GM21381 (cell line): ENCODE results near the gene LMLN.
"Not testable (repeated sequence)": the region's sequence is repeated elsewhere in the genome, so short reads cannot be mapped to it uniquely, and the experiment has no call there.

Source experiments
- ATAC-seq: cut with Tn5 transposase; IDR thresholded peaks from one replicate; pipeline ENCODE4 v1.9.1; 2021; ENCODE audit warnings: mild to moderate bottlenecking, moderate library complexity; ENCODE audit not compliant: unreplicated experiment

The LMLN gene

DNA sequence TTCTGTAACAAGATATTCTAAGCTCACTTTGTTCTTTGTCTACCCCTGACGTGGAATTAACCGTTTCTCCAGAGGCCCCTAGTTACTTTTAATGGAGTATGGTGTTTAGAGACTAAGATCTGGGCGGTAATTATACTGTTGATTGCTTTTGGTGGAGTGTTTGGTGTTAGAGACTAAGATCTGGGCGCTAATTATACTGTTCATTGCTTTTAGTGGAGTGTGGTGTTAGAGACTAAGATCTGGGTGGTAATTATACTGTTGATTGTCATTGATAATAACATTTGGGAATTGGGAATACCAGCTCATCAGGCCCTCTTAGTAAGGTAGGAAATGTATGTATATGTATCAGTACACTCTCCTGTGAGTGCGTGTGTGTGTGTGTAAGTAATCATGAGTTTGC lies 66.6 kb downstream of the LMLN start:
- ATAC-seq, result no peak

- ATAC-seq, result no peak
These were observed 67.2 kb downstream of the LMLN start for GRCh38 chr3:198027045-198027798.

GRCh38 chr3:198027799-198028390 lies 67.9 kb downstream of the LMLN start:
- no peak for ATAC-seq

DNA sequence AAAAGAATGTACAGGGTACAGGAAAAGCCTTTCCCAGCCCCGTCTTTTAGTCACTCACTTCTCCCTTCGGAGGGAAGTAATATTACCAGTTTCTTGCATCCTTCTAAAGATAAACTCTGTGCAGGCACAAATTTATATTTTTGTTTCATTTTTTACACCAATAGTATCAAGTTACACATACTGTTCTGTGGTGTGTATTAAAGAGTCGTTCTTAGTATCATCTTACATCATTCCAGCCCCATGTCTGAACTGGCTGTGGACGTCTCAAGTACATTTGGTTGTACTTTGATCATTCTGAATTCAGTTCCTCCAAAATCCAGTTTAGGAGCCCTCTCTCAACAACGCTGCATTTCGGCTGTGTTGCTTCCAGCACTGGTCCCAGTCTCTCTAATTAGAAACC lies 68.7 kb downstream of the LMLN start:
- ATAC-seq, result no peak

DNA sequence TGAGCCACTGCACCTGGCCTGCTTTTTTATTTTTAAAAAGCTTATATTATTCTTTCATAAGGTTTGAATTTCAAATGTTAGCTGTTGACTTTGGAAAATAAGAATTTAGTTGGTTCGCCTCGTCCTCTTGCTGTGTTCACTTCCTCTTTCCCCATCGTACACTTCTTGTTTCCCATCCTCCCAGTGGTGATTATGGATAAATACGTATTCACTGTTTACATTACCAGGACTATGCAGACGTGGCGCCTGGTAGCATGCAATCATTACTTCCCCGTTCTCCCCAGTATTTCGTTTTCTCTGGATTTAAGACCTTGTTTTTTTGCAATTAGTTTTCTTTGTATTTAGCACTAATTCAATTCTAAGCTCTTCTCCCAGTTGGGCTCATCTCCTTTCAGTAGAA lies 70.1 kb downstream of the LMLN start:
- no peak for ATAC-seq

GRCh38 chr3:198030726-198031125 lies 70.7 kb downstream of the LMLN start:
- no peak for ATAC-seq

DNA sequence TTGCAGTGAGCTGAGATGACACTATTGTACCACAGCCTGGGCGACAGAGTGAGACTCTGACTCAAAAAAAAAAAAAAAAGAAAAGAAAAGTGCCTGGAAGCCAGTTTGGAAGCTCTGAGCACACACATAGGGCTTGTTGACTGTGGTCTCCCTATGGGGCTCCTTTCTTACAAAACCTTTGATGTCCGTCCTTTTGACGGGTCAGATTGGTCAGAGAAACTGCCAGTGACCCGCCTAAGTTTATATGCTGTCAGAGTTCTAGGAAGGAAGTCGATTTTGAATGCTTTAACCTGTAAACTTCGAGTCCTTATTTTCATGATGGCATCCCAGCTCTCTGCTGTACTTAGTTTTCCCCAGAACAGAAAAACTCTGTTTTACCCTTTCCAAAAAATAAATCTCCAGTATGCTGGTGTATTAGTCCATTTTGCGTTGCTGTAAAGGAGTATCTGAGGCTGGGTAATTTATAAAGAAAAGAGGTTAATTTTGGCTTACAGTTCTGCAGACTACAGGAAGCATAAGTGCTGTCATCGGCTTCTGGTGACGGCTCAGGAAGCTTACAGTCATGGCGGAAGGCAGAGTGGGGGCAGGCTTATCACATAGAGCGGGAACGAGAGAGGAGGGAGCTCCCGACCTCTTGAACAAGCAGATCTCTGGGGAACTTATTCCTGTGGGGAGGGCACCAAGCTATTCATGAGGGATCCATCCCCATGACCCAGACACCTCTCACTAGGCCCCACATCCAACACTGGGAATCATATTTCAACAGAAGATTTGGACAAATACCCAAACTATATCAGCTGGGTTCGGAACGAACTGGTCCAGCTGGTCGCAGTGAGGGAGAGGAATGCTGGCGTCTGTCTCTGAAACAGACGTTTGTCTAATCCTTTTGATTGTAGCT lies 72.3 kb downstream of the LMLN start:
- no peak for ATAC-seq

DNA sequence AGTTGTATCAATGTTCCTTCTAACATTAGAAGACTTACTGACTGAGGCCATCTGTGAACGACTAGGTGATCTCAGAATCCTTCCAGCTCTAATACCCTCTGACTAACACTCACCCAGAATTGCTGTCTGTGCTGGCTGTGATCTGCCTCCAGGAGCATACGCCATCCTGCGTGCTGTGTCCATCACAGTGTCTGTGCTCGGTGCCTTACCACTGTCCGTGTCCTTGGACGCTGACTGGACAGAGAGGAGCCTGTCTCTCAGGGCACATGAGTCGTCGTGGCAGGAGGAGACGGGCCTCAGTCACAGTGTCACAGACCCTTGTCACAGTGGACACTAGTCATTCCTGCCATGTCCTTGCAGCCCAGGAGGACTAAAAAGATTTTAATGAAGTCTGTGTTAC lies 83.1 kb downstream of the LMLN start:
- no peak for ATAC-seq

- no peak for ATAC-seq
These were observed 86.3 kb downstream of the LMLN start for GRCh38 chr3:198046120-198046857.

GRCh38 chr3:198048445-198048844 lies 88.4 kb downstream of the LMLN start:
- no peak for ATAC-seq

DNA sequence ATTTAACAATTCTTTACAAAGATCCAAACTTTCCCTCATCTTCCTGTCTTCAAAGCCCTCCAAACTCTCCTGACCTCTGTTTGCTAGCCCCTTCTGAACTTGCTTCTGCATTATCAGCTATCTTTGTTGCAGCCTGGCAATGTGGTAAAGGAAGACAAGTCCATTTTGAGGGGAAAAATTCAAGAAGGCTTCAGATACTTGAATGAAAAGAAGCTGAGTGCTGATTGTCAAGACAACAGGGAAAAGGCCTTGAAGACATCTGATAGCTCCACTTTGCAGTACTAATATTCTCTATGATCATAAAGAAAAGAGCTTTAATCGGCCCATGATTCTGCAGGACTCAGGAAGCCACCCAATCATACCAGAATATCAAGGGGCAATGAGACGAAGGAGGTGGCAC lies 91.8 kb downstream of the LMLN start:
- no peak for ATAC-seq

GRCh38 chr3:198053462-198053861 lies 93.4 kb downstream of the LMLN start:
- ATAC-seq, result not testable (repeated sequence)

DNA sequence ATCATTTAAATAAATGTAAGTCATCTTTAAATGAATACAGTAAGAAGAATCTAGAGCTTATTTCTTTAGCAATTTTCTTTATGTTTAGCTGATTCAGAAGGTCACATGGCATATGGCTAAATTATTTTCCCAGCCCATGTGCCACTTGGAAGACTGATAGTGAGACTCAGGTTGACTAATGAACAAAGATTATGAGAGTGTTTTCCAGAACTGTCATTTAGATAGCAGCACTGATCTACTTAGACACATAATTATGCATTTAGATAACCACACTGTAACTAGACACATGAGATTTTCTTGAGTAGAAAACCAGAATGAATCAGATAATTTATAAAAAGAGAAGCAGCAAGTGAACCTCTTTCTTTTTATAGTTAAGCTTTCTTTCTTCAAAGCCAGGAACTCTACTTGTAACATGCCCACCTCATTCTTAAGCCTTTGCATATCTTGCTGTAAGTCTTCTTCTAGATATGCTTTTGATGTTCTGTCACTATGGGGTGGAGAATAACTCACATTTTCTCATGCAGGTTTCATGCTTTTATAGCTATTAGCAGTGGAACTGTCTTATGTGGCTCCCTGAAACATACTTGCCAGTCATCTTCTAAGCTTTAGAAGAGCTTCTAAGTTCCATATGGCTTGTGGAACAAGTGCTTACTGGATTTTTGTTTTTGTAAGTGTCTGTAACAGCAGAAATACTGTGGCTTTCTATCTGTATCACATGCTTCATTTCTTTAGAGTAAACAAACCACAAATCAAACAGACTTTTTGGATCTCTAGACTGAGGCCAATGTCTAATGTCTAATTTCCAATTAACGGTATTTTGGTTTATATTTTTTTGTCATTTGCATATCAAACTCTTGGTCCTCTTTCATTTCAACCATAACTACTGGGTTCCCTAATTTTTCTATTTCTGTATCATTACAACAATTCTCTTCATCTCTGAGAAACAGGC lies 101.4 kb downstream of the LMLN start:
- ATAC-seq, result no peak

DNA sequence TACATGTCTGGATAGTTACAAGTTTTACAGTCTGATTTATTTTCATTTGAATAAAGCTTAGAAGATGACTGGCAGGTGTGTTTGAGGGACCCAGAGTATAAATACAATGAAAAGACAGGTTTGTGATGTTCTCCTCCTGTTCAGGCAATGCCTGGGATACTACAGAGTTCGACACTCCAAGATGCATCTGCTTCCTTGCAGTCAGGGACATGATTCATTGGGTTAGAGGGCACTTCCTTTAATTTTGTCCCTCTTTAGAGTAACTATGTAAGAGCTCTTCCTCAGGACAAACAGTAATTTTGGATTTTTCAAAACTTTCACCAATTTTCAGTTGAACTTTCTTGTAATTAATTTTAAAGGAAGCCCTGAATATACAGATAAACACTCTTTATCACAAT lies 102.0 kb downstream of the LMLN start:
- ATAC-seq, result no peak

- ATAC-seq, result no peak
These were observed 104.4 kb downstream of the LMLN start for GRCh38 chr3:198064420-198064819.

DNA sequence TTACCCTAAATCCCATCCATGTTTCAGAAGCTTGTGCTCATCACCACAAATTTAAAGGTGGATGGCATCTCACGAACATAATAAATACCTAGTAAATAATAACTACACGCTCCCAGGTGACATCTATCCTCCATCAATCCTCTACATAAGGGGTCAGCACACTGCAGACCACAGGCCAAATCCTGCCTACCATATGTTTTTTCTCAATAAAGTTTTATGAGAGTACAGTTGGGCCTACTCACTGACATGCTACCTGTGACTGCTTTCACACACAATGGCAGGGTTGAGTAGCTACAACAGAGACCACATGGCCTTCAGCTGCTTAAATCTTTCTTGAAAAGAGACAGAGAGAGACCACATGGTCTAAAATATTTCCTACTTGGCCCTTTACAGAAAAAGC lies 105.9 kb downstream of the LMLN start:
- ATAC-seq, result no peak

DNA sequence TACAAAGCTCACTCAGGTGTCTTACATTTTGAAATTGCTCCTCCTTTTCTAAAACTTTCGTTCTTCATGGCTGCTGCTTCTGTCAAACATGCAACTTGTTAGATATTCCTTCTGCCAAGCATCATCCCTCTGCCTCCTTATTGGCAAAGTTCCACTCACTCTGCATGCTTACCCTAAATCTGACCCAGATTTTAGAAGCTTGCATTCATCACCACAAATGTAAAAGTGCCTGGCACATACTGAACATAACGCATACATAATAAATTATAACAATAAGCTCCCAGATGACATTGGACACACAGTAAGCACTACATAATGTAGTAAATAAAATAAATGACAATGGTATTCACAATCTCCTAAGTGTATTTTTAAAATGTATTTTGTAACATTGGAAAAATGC lies 107.4 kb downstream of the LMLN start:
- no peak for ATAC-seq

- no peak for ATAC-seq
These were observed 110.9 kb downstream of the LMLN start for GRCh38 chr3:198070871-198071270.

- no peak for ATAC-seq
These were observed 111.7 kb downstream of the LMLN start for GRCh38 chr3:198071602-198072287.
